LNCaP clone FGC (cell line): ENCODE measurements around the gene TGM5.

Experiments
- DNase-seq: peaks from one replicate; pipeline ENCODE4 v3.0.0-alpha.2; 2011; ENCODE audit warnings: low read depth
- H3K4me3 ChIP-seq: 2 replicates; pipeline ENCODE4 v1.5.1; 2011; ENCODE audit warnings: mild to moderate bottlenecking, low read depth, low read length, control low read depth
- TF ChIP-seq, protein P1 (sequence below): IDR thresholded peaks from 2 replicates; pipeline ENCODE4 v1.5.1; 2012; ENCODE audit warnings: mild to moderate bottlenecking; ENCODE audit not compliant: control insufficient read depth, insufficient read depth; ENCODE audit errors: extremely low read depth

The TGM5 gene

GRCh38 chr15:43239732-43240491 lies 26.8 kb downstream of the TGM5 start:
- no peak for DNase-seq

GRCh38 chr15:43238671-43239131 lies 28.0 kb downstream of the TGM5 start:
- no peak for DNase-seq
- H3K4me3 ChIP-seq: no peak overlapping the region
- TF ChIP-seq, protein P1, sequence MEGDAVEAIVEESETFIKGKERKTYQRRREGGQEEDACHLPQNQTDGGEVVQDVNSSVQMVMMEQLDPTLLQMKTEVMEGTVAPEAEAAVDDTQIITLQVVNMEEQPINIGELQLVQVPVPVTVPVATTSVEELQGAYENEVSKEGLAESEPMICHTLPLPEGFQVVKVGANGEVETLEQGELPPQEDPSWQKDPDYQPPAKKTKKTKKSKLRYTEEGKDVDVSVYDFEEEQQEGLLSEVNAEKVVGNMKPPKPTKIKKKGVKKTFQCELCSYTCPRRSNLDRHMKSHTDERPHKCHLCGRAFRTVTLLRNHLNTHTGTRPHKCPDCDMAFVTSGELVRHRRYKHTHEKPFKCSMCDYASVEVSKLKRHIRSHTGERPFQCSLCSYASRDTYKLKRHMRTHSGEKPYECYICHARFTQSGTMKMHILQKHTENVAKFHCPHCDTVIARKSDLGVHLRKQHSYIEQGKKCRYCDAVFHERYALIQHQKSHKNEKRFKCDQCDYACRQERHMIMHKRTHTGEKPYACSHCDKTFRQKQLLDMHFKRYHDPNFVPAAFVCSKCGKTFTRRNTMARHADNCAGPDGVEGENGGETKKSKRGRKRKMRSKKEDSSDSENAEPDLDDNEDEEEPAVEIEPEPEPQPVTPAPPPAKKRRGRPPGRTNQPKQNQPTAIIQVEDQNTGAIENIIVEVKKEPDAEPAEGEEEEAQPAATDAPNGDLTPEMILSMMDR: no peak

More at GRCh38 chr15:43239732-43240491, 26.8 kb downstream of the TGM5 start:
- TF ChIP-seq, protein P1: no peak
- no peak overlapping the region for H3K4me3 ChIP-seq

DNA sequence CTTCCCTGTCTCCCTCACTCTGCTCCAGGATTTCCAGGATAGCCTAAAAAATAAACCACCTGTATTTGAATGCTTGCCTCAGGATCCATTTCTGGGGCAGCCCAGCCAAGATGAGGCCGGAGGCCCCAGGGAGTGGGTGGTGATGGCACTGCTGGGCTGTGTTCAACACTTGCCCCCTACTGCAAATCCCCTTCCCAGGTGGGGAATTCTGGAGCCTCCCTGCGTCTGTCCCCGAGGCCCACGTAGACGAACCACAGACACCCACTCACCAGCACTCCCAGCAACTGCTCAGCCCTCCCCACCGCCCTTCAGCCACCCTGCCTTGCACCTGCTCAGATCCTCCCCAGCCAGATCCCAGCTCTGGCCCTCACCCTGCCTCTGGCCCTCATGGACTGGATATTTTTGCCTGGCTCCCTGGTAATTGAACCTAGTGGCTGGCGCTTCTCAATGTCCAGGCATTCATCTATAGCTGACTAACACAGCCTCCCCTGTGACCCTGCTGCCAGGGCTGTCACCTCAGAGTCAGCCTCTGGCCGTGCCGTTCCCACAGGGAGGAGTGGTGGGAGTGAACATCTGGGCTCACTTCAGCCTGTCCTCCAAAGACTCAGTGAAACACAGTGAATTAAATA lies 28.8 kb downstream of the TGM5 start:
- no peak for DNase-seq
- TF ChIP-seq, protein P1: no peak
- H3K4me3 ChIP-seq: no peak overlapping the region

DNA sequence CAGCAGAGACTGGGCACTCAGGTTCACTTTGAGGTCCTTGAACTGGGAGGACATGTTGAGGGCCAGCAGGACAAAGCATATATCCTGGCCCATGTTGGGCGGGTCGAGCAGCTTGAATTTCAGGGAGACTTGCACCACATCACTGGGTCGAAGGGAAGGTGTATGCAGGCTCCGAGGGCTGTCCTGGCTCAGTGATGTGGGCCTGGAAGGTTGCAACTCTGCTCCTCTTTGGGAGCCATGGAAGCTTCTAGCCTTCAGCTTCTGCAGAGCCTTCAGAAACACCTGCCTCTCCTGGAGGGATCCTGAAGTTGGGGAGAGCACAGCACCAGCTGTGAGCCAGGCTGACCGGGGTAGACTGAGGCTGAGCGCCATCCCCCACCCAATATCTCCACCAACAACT lies 31.2 kb downstream of the TGM5 start:
- DNase-seq: no peak
- TF ChIP-seq, protein P1: no peak

DNA sequence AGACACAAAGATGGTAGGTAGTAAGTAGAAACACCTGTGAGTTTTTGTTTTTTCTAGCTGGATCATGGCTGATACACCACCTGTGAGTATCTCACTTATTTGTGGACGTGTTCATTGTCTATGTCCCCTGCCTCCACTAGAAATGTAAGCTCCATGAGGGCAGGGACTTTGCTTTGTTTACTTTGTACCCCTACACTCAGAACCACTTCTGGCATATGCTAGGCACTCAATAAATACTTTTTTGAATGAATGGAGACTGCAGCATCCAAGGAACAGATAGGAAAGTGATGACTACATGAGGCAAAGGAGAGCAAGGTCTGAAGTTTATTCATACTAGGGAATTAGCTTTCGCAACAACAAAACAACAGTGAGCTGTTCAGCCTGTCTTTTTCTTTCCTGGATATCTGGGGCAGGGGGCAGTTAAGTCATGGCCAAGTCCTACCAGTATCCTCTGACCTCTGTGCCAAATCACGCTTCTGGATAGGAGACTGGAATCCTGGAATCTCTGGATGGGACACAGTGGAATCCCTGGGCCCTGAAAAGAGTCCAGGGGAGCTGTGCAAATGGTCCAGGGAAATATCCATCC lies 34.3 kb downstream of the TGM5 start:
- DNase-seq: no peak
- TF ChIP-seq, protein P1: no peak
- no peak overlapping the region for H3K4me3 ChIP-seq

More for the DNA sequence above, 31.2 kb downstream of the TGM5 start:
- H3K4me3 ChIP-seq: no peak overlapping the region

- H3K4me3 ChIP-seq: no peak overlapping the region
- DNase-seq: no peak
- TF ChIP-seq, protein P1: no peak
Measured at GRCh38 chr15:43230640-43231115, 36.0 kb downstream of the TGM5 start.
